Liver (tissue), 9 donors: ENCODE data around the gene THAP7. TPM values are rescaled to one million over a fixed set of nuclear protein-coding genes. Genes with fewer than 3 reads are reported as not detected.

Source experiments
- DNase-seq: peaks from one replicate; pipeline ENCODE4 v3.0.0-alpha.2; 2017; ENCODE audit warnings: low spot score
- H3K27ac ChIP-seq, 2 donors: one replicate each; pipeline ENCODE4 v1.7.0; 2013; ENCODE audit warnings: inconsistent platforms in 2 of 2, low read length in 2 of 2, control low read depth in 1 of 2, low read depth in 1 of 2, mild to moderate bottlenecking in 1 of 2
- H3K27me3 ChIP-seq, 4 donors: one replicate each; pipeline versions ENCODE4 v1.6.1 to v1.7.0; 2013; ENCODE audit warnings: low read length in 3 of 4, inconsistent platforms in 1 of 4, mild to moderate bottlenecking in 1 of 4, moderate library complexity in 1 of 4; ENCODE audit not compliant: control insufficient read depth in 4 of 4, insufficient read depth in 4 of 4
- H3K36me3 ChIP-seq, 4 donors: one replicate each; pipeline versions ENCODE4 v1.6.1 to v1.7.0; 2013; ENCODE audit warnings: low read length in 3 of 4, mild to moderate bottlenecking in 3 of 4, low read depth in 1 of 4, moderate library complexity in 1 of 4; ENCODE audit not compliant: control insufficient read depth in 4 of 4, insufficient read depth in 3 of 4
- H3K4me1 ChIP-seq, 4 donors: one replicate each; pipeline versions ENCODE4 v1.6.1 to v1.7.0; 2013; ENCODE audit warnings: low read length in 3 of 4, mild to moderate bottlenecking in 3 of 4, moderate library complexity in 1 of 4; ENCODE audit not compliant: control insufficient read depth in 4 of 4, insufficient read depth in 4 of 4
- H3K4me3 ChIP-seq, 3 donors: one replicate each; pipeline versions ENCODE4 v1.6.1 to v1.7.0; 2013; ENCODE audit warnings: low read length in 3 of 3, control low read depth in 1 of 3, low read depth in 1 of 3, mild to moderate bottlenecking in 1 of 3
- H3K9ac ChIP-seq, 2 donors: one replicate each; pipeline ENCODE4 v1.7.0; 2013; ENCODE audit warnings: low read length in 2 of 2, mild to moderate bottlenecking in 2 of 2, moderate library complexity in 2 of 2, control low read depth in 1 of 2, low read depth in 1 of 2
- H3K9me3 ChIP-seq, 4 donors: one replicate each; pipeline versions ENCODE4 v1.6.1 to v1.7.0; 2013; ENCODE audit warnings: low read length in 3 of 4; ENCODE audit not compliant: control insufficient read depth in 4 of 4
- EGR1 ChIP-seq, 2 donors: IDR thresholded peaks; 2 replicates each; pipeline ENCODE4 v1.6.1; 2016 to 2018; ENCODE audit warnings: antibody characterized with exemption in 2 of 2, low read depth in 2 of 2
- FOXA1 ChIP-seq: IDR thresholded peaks from 2 replicates; pipeline ENCODE4 v1.6.1; 2016; ENCODE audit warnings: antibody characterized with exemption
- FOXA2 ChIP-seq: IDR thresholded peaks from 2 replicates; pipeline ENCODE4 v1.6.1; 2016; ENCODE audit warnings: antibody characterized with exemption
- HNF4G ChIP-seq: IDR thresholded peaks from 2 replicates; pipeline ENCODE4 v1.6.1; 2016; ENCODE audit warnings: antibody characterized with exemption
- JUND ChIP-seq, 2 donors: IDR thresholded peaks; 2 replicates each; pipeline ENCODE4 v1.6.1; 2016; ENCODE audit warnings: antibody characterized with exemption in 2 of 2
- RXRA ChIP-seq, 2 donors: IDR thresholded peaks; 2 replicates each; pipeline ENCODE4 v1.6.1; 2017 to 2018; ENCODE audit warnings: antibody characterized with exemption in 2 of 2, mild to moderate bottlenecking in 1 of 2
- SP1 ChIP-seq: IDR thresholded peaks from 2 replicates; pipeline ENCODE4 v1.6.1; 2018; ENCODE audit warnings: antibody characterized with exemption, mild to moderate bottlenecking
- YY1 ChIP-seq: IDR thresholded peaks from 2 replicates; pipeline ENCODE4 v1.6.1; 2016; ENCODE audit warnings: antibody characterized with exemption, mild to moderate bottlenecking
- WGBS: extraction: QIAGEN DNeasy Blood & Tissue Kit; methylation state at CpG from one replicate; pipeline ENCODE4 v1.1.7; 2013; 5-methylcytosine and 5-hydroxymethylcytosine counted together
- polyA plus RNA-seq, 2 donors: library from polyadenylated mRNA; stranded (reverse) in 1 of 2; unstranded in 1 of 2; fragments of 200-250 nt in 1 of 2; fragments of >200 nt in 1 of 2; fragmentation: Nextera tagmentation in 1 of 2; extraction: Ambion mirVana in 1 of 2; gene quantifications; one replicate each; pipeline versions ENCODE4 v1.2.1 to v1.2.3, GENCODE V29; 2013 to 2015
- total RNA-seq, 2 donors: library from RNA; depleted of rRNA; stranded (reverse); fragments of >200 nt; gene quantifications; one replicate each; pipeline ENCODE4 v1.2.3, GENCODE V29; 2014
- TF ChIP-seq, protein P1 (sequence below): IDR thresholded peaks from 2 replicates; pipeline ENCODE4 v1.6.1; 2016; ENCODE audit warnings: antibody characterized with exemption
- TF ChIP-seq, protein P2 (sequence below): IDR thresholded peaks from 2 replicates; pipeline ENCODE4 v1.6.1; 2016; ENCODE audit warnings: antibody characterized with exemption
- TF ChIP-seq, protein P3 (sequence below): fragments of 150-350 bp; IDR thresholded peaks from 2 replicates; pipeline ENCODE4 v1.5.1; 2017; ENCODE audit warnings: improper control_type of control experiment, low read depth, low read length; ENCODE audit not compliant: missing input control
- TF ChIP-seq, protein P4 (sequence below): IDR thresholded peaks from 2 replicates; pipeline ENCODE4 v1.6.1; 2016; ENCODE audit warnings: antibody characterized with exemption, mild to moderate bottlenecking
- donor health status: healthy.
- donor health status: healthy.
- donor health status: healthy.
- donor health status: healthy.
- donor health status: healthy.

THAP7 gene
- total and polyA plus RNA-seq, 4 donors, result 10.4 to 21.9 (median 19.4) TPM

DNA sequence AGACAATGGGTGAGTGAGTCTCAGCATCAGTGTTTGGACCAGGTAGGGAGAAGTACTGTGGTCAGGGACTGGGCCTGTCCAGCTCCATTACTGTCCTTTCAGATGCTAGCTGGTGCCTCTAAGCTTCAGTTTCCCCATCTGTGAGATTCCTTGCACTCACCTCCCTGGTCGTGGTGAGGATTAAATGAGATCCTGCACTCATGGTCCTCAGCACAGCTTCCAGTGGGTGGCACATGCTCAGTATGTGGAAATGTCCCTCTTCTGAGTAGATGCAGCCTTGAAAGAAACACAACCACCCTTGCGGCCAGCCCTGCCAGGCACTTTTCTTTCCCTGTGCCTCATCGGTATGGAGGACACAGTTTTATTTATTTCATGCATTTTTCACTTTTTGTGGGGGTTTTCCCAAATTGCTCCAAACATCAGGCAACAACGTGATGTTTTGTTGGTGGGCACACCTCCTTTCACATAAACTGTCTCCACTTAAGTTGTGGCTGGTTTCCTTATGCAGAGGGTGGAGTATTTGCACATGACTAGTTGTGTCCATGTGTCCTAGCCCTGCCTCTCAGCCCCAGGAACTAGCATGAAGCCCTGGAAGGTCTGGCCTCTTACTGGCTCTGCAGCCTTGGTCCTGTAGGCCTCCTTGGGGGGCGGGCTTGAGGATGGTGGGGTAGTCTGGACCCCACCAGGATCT is 18.7 kb downstream of the THAP7 start:
- H3K27me3 ChIP-seq, result no peaks in the 10 kb centered on the region
- no peak for DNase-seq
- H3K9me3 ChIP-seq, result no peaks in the 10 kb centered on the region
- no peak overlapping the region for H3K27ac ChIP-seq
- peak overlapping the region; percentile 55 to 91 (median 71) for H3K4me3 ChIP-seq
- H3K9ac ChIP-seq, result peak overlapping the region; percentile 70 to 94
- H3K4me1 ChIP-seq, result peaks cover 7 to 36% (median 27%) of the 10 kb centered on the region in 4 donors
- TF ChIP-seq, protein P1, sequence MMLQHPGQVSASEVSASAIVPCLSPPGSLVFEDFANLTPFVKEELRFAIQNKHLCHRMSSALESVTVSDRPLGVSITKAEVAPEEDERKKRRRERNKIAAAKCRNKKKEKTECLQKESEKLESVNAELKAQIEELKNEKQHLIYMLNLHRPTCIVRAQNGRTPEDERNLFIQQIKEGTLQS, result no peak
- TF ChIP-seq FOXA1 (no peak), EGR1 (IDR thresholded peaks at IDR 0.05; ENCODE audit: low read depth in 2 of 2) (no peak)
- TF ChIP-seq, protein P2, sequence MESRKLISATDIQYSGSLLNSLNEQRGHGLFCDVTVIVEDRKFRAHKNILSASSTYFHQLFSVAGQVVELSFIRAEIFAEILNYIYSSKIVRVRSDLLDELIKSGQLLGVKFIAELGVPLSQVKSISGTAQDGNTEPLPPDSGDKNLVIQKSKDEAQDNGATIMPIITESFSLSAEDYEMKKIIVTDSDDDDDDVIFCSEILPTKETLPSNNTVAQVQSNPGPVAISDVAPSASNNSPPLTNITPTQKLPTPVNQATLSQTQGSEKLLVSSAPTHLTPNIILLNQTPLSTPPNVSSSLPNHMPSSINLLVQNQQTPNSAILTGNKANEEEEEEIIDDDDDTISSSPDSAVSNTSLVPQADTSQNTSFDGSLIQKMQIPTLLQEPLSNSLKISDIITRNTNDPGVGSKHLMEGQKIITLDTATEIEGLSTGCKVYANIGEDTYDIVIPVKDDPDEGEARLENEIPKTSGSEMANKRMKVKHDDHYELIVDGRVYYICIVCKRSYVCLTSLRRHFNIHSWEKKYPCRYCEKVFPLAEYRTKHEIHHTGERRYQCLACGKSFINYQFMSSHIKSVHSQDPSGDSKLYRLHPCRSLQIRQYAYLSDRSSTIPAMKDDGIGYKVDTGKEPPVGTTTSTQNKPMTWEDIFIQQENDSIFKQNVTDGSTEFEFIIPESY, result no peak
- WGBS, result 84% methylated on average over 5 of the region's 5 CpGs
- peaks cover 3 to 15% (median 4%) of the 10 kb centered on the region in 4 donors for H3K36me3 ChIP-seq

DNA sequence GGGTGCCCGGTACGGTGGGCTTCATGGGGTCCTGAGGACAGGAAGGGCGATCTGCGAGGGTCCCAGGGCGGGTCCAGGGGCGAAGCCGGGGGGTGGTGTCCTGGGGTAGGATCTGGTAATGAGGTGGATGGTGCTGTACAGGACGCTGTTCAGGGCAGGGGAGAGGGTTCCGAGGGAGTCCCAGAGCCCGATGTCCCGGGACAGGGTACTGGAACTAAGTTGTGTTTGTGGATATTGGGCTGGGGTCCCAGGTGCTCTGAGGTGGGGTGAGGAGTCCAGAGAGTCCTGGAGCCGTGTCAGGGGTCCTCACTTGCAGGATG is 19.4 kb downstream of the THAP7 start:
- Histone ChIP-seq H3K27me3 (no peaks in the 10 kb centered on the region), H3K9ac (peak overlapping the region; percentile 70 to 94), H3K4me1 (peaks cover 7 to 36% (median 27%) of the 10 kb centered on the region in 4 donors), H3K9me3 (no peaks in the 10 kb centered on the region), H3K27ac (peak overlapping the region; percentile 86 to 88), H3K36me3 (peaks cover 0 to 8% (median 3%) of the 10 kb centered on the region in 4 donors), H3K4me3 (peak overlapping the region; percentile 55 to 91 (median 71))
- TF ChIP-seq, protein P3, sequence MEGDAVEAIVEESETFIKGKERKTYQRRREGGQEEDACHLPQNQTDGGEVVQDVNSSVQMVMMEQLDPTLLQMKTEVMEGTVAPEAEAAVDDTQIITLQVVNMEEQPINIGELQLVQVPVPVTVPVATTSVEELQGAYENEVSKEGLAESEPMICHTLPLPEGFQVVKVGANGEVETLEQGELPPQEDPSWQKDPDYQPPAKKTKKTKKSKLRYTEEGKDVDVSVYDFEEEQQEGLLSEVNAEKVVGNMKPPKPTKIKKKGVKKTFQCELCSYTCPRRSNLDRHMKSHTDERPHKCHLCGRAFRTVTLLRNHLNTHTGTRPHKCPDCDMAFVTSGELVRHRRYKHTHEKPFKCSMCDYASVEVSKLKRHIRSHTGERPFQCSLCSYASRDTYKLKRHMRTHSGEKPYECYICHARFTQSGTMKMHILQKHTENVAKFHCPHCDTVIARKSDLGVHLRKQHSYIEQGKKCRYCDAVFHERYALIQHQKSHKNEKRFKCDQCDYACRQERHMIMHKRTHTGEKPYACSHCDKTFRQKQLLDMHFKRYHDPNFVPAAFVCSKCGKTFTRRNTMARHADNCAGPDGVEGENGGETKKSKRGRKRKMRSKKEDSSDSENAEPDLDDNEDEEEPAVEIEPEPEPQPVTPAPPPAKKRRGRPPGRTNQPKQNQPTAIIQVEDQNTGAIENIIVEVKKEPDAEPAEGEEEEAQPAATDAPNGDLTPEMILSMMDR, result no peak
- TF ChIP-seq FOXA2, result no peak
- TF ChIP-seq HNF4G, result no peak
- 3% methylated on average over 12 of the region's 12 CpGs for WGBS
- peak; percentile 43 for DNase-seq

DNA sequence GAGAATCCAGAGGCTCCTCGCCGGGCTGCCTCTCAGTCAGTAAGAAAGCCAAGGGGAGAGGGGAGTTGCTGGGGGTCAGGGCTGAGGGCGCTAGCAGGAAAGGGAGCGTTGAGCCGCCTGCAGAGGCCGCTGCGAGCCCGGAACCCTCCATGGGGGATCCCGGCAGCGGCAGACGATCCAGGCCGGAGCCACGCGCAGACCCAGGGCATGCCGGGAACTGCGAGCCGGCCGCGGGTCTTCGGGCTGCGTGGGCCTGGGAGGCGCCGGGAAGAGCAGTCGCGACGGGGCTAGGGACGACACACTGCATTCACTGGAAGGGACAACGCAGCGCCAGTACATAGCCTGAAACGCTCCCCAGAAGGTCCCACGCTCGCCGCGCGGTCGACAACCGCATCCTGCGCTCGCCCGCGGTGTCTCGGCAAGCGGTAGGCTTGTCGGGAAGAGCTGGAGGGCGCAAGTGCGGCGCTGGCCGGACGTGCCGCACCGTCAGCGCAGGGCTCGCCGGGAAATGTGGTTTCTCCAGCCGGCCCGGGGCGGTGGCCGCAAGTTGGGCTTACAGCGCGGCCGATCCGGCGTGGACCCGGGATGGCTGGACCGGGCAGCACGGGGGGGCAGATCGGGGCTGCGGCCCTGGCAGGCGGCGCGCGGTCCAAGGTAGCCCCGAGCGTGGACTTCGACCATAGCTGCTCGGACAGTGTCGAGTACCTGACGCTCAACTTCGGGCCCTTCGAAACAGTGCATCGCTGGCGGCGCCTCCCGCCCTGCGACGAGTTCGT is 19.9 kb downstream of the THAP7 start, which contains the start of gene LZTR1:
Gene LZTR1 (plus strand): TSS at position 511 of the 776 bp plus-strand sequence. CDS start 75 bp downstream, at position 586.
- Histone ChIP-seq H3K9me3 (no peaks in the 10 kb centered on the region), H3K9ac (peak within 1 kb of the TSS; percentile 82 to 94), H3K4me3 (peak within 1 kb of the TSS; percentile 71 to 91 (median 85)), H3K27me3 (no peaks in the 10 kb centered on the region), H3K27ac (peak within 1 kb of the TSS; percentile 86 to 88), H3K4me1 (peaks cover 7 to 36% (median 27%) of the 10 kb centered on the region in 4 donors), H3K36me3 (peaks cover 0 to 6% (median 2%) of the 10 kb centered on the region in 4 donors)
- WGBS, result under 1% methylated on average over 87 of the region's 87 CpGs
- DNase-seq, result peak; percentile 85
- no peak for TF ChIP-seq RXRA (IDR thresholded peaks at IDR 0.05)
- no peak for TF ChIP-seq FOXA1
- TF ChIP-seq HNF4G, result no peak
- TF ChIP-seq, protein P4, sequence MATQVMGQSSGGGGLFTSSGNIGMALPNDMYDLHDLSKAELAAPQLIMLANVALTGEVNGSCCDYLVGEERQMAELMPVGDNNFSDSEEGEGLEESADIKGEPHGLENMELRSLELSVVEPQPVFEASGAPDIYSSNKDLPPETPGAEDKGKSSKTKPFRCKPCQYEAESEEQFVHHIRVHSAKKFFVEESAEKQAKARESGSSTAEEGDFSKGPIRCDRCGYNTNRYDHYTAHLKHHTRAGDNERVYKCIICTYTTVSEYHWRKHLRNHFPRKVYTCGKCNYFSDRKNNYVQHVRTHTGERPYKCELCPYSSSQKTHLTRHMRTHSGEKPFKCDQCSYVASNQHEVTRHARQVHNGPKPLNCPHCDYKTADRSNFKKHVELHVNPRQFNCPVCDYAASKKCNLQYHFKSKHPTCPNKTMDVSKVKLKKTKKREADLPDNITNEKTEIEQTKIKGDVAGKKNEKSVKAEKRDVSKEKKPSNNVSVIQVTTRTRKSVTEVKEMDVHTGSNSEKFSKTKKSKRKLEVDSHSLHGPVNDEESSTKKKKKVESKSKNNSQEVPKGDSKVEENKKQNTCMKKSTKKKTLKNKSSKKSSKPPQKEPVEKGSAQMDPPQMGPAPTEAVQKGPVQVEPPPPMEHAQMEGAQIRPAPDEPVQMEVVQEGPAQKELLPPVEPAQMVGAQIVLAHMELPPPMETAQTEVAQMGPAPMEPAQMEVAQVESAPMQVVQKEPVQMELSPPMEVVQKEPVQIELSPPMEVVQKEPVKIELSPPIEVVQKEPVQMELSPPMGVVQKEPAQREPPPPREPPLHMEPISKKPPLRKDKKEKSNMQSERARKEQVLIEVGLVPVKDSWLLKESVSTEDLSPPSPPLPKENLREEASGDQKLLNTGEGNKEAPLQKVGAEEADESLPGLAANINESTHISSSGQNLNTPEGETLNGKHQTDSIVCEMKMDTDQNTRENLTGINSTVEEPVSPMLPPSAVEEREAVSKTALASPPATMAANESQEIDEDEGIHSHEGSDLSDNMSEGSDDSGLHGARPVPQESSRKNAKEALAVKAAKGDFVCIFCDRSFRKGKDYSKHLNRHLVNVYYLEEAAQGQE, result peak; percentile 59
- TF ChIP-seq, protein P1, result no peak
- TF ChIP-seq EGR1 (IDR thresholded peaks at IDR 0.05; ENCODE audit: low read depth in 2 of 2), result no peak
- TF ChIP-seq, protein P2, result no peak
- TF ChIP-seq JUND (IDR thresholded peaks at IDR 0.05), result no peak
- TF ChIP-seq YY1, result peak; percentile 66
- TF ChIP-seq SP1, result peak; percentile 29
